H9 (cell line): ENCODE results near the gene GPR108. TPM values are rescaled to one million over a fixed set of nuclear protein-coding genes. Genes with fewer than 3 reads are reported as not detected.

ENCODE experiments used
- DNase-seq: peaks from one replicate; pipeline ENCODE4 v3.0.0-alpha.2; 2017
- H2AFZ ChIP-seq: one replicate; pipeline ENCODE4 v1.6.1; 2013; ENCODE audit warnings: mild to moderate bottlenecking, low read length, control low read depth, moderate library complexity
- H2AK5ac ChIP-seq: 2 replicates; pipeline ENCODE4 v1.6.1; 2013; ENCODE audit warnings: low read length, control low read depth, mixed read lengths; ENCODE audit not compliant: insufficient read length
- H2BK120ac ChIP-seq: one replicate; pipeline ENCODE4 v1.6.1; 2013; ENCODE audit warnings: low read depth, mild to moderate bottlenecking, low read length, control low read depth, inconsistent platforms; ENCODE audit not compliant: poor library complexity, severe bottlenecking
- H2BK12ac ChIP-seq: 2 replicates; pipeline ENCODE4 v1.6.1; 2013; ENCODE audit warnings: low read length, control low read depth, mixed read lengths, low read depth; ENCODE audit not compliant: insufficient read length
- H2BK15ac ChIP-seq: 2 replicates; pipeline ENCODE4 v1.6.1; 2013; ENCODE audit warnings: low read depth, low read length, control low read depth
- H2BK20ac ChIP-seq: one replicate; pipeline ENCODE4 v1.6.1; 2013; ENCODE audit warnings: low read depth, mild to moderate bottlenecking, low read length, control low read depth, inconsistent platforms; ENCODE audit not compliant: poor library complexity, severe bottlenecking
- H2BK5ac ChIP-seq: 2 replicates; pipeline ENCODE4 v1.6.1; 2013; ENCODE audit warnings: low read length, control low read depth, mixed read lengths; ENCODE audit not compliant: insufficient read length
- H3K14ac ChIP-seq: 2 replicates; pipeline ENCODE4 v1.6.1; 2013; ENCODE audit warnings: low read length, control low read depth; ENCODE audit not compliant: insufficient read depth
- H3K18ac ChIP-seq: 2 replicates; pipeline ENCODE4 v1.6.1; 2013; ENCODE audit warnings: low read depth, mild to moderate bottlenecking, mixed read lengths, low read length, control low read depth; ENCODE audit not compliant: insufficient read length
- H3K23ac ChIP-seq: 2 replicates; pipeline ENCODE4 v1.6.1; 2013; ENCODE audit warnings: low read length, control low read depth, mixed read lengths, low read depth; ENCODE audit not compliant: insufficient read length
- H3K23me2 ChIP-seq: 2 replicates; pipeline ENCODE4 v1.6.1; 2013; ENCODE audit warnings: low read depth, mild to moderate bottlenecking, mixed read lengths, low read length, control low read depth; ENCODE audit not compliant: insufficient read length, poor library complexity, severe bottlenecking
- H3K27ac ChIP-seq: 2 replicates; pipeline ENCODE4 v1.5.1; 2013; ENCODE audit warnings: low read length, control low read depth, mixed read lengths, low read depth; ENCODE audit not compliant: insufficient read length
- H3K27me3 ChIP-seq: 2 replicates; pipeline ENCODE4 v1.6.1; 2013; ENCODE audit warnings: low read length, control low read depth, inconsistent platforms; ENCODE audit not compliant: insufficient read depth
- H3K4ac ChIP-seq: 2 replicates; pipeline ENCODE4 v1.6.1; 2013; ENCODE audit warnings: low read depth, mild to moderate bottlenecking, control low read depth, inconsistent platforms, low read length, moderate library complexity
- H3K4me1 ChIP-seq: 2 replicates; pipeline ENCODE4 v1.6.1; 2013; ENCODE audit warnings: low read length, control low read depth, inconsistent platforms; ENCODE audit not compliant: insufficient read depth
- H3K4me2 ChIP-seq: 2 replicates; pipeline ENCODE4 v1.6.1; 2013; ENCODE audit warnings: low read length, control low read depth, mixed read lengths; ENCODE audit not compliant: insufficient read length, insufficient read depth
- H3K56ac ChIP-seq: 2 replicates; pipeline ENCODE4 v1.6.1; 2013; ENCODE audit warnings: low read depth, mild to moderate bottlenecking, mixed read lengths, low read length, control low read depth; ENCODE audit not compliant: insufficient read length
- H3K79me1 ChIP-seq: 2 replicates; pipeline ENCODE4 v1.6.1; 2013; ENCODE audit warnings: low read depth, mild to moderate bottlenecking, moderate library complexity, low read length, control low read depth, inconsistent platforms; ENCODE audit not compliant: insufficient read depth, poor library complexity, severe bottlenecking
- H3K79me2 ChIP-seq: 2 replicates; pipeline ENCODE4 v1.6.1; 2013; ENCODE audit warnings: low read length, control low read depth, inconsistent platforms; ENCODE audit not compliant: insufficient read depth
- H3K9ac ChIP-seq: 2 replicates; pipeline ENCODE4 v1.6.1; 2013; ENCODE audit warnings: low read length, control low read depth, mixed read lengths; ENCODE audit not compliant: insufficient read length; ENCODE audit errors: extremely low read depth
- H3K9me3 ChIP-seq: one replicate; pipeline ENCODE4 v1.6.1; 2013; ENCODE audit warnings: low read depth, low read length, inconsistent platforms; ENCODE audit not compliant: control insufficient read depth
- H3T11ph ChIP-seq: one replicate; pipeline ENCODE4 v1.6.1; 2013; ENCODE audit warnings: mild to moderate bottlenecking, low read length, control low read depth, inconsistent platforms
- H4K20me1 ChIP-seq: one replicate; pipeline ENCODE4 v1.6.1; 2013; ENCODE audit not compliant: control insufficient read depth, insufficient read length, insufficient read depth
- H4K5ac ChIP-seq: 2 replicates; pipeline ENCODE4 v1.6.1; 2013; ENCODE audit warnings: low read depth, mild to moderate bottlenecking, mixed read lengths, low read length, control low read depth; ENCODE audit not compliant: insufficient read length
- H4K8ac ChIP-seq: replicated peaks from 2 replicates; pipeline ENCODE4 v1.6.1; 2013; ENCODE audit warnings: low read length, control low read depth, mixed read lengths, low read depth; ENCODE audit not compliant: insufficient read length
- H4K91ac ChIP-seq: 2 replicates; pipeline ENCODE4 v1.6.1; 2013; ENCODE audit warnings: low read depth, mild to moderate bottlenecking, moderate library complexity, mixed read lengths, low read length, control low read depth; ENCODE audit not compliant: insufficient read length
- H3K27ac Mint-ChIP-seq, 3 experiments: 2 replicates in 2 of 3; 3 replicates in 1 of 3; pipeline ENCODE4 v1.8.0; 2020 to 2021; ENCODE audit warnings: mixed read lengths in 3 of 3, mild to moderate bottlenecking in 1 of 3, moderate library complexity in 1 of 3
- H3K27me3 Mint-ChIP-seq: 2 replicates; pipeline ENCODE4 v1.8.0; 2021; ENCODE audit warnings: low read depth, mild to moderate bottlenecking, moderate library complexity, mixed read lengths
- H3K36me3 Mint-ChIP-seq, 3 experiments: 2 replicates in 2 of 3; 3 replicates in 1 of 3; pipeline ENCODE4 v1.8.0; 2020 to 2021; ENCODE audit warnings: low read depth in 3 of 3, mixed read lengths in 3 of 3; ENCODE audit not compliant: insufficient read depth in 1 of 3
- H3K4me1 Mint-ChIP-seq, 2 experiments: 2 replicates each; pipeline ENCODE4 v1.8.0; 2020; ENCODE audit warnings: mixed read lengths in 2 of 2
- H3K4me3 Mint-ChIP-seq, 2 experiments: 2 replicates in 1 of 2; 3 replicates in 1 of 2; pipeline ENCODE4 v1.8.0; 2020 to 2021; ENCODE audit warnings: mild to moderate bottlenecking in 2 of 2, mixed read lengths in 2 of 2, moderate library complexity in 1 of 2
- H3K9me3 Mint-ChIP-seq, 2 experiments: 2 replicates in 1 of 2; 3 replicates in 1 of 2; pipeline ENCODE4 v1.8.0; 2020; ENCODE audit warnings: mild to moderate bottlenecking in 2 of 2, mixed read lengths in 2 of 2, moderate library complexity in 1 of 2
- WGBS: extraction: QIAGEN DNeasy Blood & Tissue Kit; methylation state at CpG from one replicate; pipeline ENCODE4 v1.1.7; 2013; ENCODE audit warnings: missing lambda C conversion rate, low lambda C conversion rate, mixed read lengths; ENCODE audit not compliant: insufficient read length; ENCODE audit errors: extremely low coverage; 5-methylcytosine and 5-hydroxymethylcytosine counted together
- total RNA-seq: library from RNA; stranded (reverse); gene quantifications from 2 replicates; pipeline ENCODE4 v1.2.1, GENCODE V29; 2021
- TF ChIP-seq, protein P1 (sequence below): fragments of 200-600 bp; sonication (generic); conservative IDR thresholded peaks from 3 replicates; pipeline ENCODE4 v1.8.0; 2021; ENCODE audit warnings: antibody characterized with exemption, mild to moderate bottlenecking

Gene GPR108
- total RNA-seq, 1 experiment from 2014 or later: 38.2 TPM

DNA sequence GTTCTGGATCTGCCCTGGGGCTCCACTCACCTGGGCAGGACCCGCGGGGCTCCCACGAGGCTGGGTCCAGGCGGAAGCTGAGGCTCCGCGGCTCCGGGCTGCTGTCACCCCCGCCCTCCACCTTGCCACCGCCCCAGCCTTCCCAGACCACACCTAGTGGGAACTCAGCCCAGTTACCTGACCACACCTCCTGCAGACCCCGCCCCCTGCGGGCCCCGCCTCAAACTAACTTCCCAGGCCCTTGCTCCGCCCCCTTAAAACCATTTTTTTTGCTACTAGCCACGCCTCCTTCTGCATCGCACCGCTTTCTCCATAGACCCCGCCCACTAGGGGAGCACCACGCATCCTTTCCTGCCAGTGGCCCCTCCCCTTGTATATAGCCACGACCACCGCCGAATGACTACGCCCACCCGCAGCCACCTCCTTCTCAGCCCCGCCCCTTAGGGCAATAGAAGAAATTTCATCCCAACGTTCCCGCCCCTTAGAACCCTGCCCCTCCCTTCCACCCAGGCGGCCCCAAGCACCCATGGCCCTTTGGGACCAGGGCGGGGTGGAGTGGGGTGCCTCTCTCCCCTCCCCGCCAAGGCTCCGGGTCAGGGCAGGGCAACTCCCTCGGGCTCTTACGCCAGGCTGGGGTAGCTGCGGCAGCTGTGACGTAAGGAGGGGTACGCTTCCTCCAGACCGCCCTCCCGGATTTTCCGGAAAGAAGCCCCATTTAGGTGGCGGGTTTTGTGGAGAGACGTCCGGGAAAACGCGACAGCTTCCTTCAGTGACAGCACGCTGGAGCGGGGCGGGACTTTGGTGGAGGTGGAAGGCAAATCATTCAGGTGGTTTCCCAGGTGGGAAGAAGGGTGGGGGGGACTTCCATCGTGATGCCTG is 30.2 kb upstream of the GPR108 start, which contains the start of gene SH2D3A:
TSS of gene SH2D3A (minus strand) at position 79 of the 879 bp plus-strand sequence. CDS start 3,687 bp downstream, outside the sequence.
- H3K4me1 Mint-ChIP-seq: peaks cover 23 to 24% of the 10 kb centered on the region in 2 experiments
- Histone ChIP-seq H4K8ac (peak within 1 kb of the TSS; percentile 21), H2BK12ac (peak within 1 kb of the TSS; percentile 82), H3K79me2 (no peaks in the 10 kb centered on the region; the same call in 1 of the 2 replicates), H3K23ac (peak within 1 kb of the TSS; percentile 36), H2BK20ac (no peak within 1 kb of the TSS), H2AFZ (no peak within 1 kb of the TSS), H3K4ac (no peak within 1 kb of the TSS), H2BK120ac (no peak within 1 kb of the TSS), H2BK15ac (no peak within 1 kb of the TSS), H4K20me1 (peaks cover 5% of the 10 kb centered on the region), H3K4me2 (peak within 1 kb of the TSS; percentile 98), H2AK5ac (peak within 1 kb of the TSS; percentile 4), H3K23me2 (peaks cover 16% of the 10 kb centered on the region), H2BK5ac (no peak within 1 kb of the TSS), H3K56ac (peak within 1 kb of the TSS; percentile 25), H3T11ph (no peak within 1 kb of the TSS), H3K79me1 (no peaks in the 10 kb centered on the region), H3K14ac (peak within 1 kb of the TSS; percentile 38; the same call in 1 of the 2 replicates), H3K18ac (peak within 1 kb of the TSS; percentile 77), H3K27me3 (no peaks in the 10 kb centered on the region), H3K4me1 (0 out of 2 replicates have a peak, but pooled peaks cover 2% of the 10 kb centered on the region), H3K9me3 (no peaks in the 10 kb centered on the region), H3K9ac (peak within 1 kb of the TSS; percentile 79), H4K91ac (peak within 1 kb of the TSS; percentile 60), H3K27ac (peak within 1 kb of the TSS; percentile 92), H4K5ac (peak within 1 kb of the TSS; percentile 65)
- peak; percentile 98 for DNase-seq
- H3K36me3 Mint-ChIP-seq: peaks cover 0 to 4% (median 0%) of the 10 kb centered on the region in 3 experiments; a peak in 2 of 7 replicates
- peaks cover 0 to 5% of the 10 kb centered on the region in 2 experiments; a peak in 3 of 5 replicates for H3K9me3 Mint-ChIP-seq
- WGBS: no CpG with 5 or more reads among the region's 47 CpGs
- peak within 1 kb of the TSS; percentile 91 to 98 (median 97) for H3K27ac Mint-ChIP-seq
- H3K4me3 Mint-ChIP-seq: peak within 1 kb of the TSS; percentile 81 to 91
- TF ChIP-seq, protein P1, sequence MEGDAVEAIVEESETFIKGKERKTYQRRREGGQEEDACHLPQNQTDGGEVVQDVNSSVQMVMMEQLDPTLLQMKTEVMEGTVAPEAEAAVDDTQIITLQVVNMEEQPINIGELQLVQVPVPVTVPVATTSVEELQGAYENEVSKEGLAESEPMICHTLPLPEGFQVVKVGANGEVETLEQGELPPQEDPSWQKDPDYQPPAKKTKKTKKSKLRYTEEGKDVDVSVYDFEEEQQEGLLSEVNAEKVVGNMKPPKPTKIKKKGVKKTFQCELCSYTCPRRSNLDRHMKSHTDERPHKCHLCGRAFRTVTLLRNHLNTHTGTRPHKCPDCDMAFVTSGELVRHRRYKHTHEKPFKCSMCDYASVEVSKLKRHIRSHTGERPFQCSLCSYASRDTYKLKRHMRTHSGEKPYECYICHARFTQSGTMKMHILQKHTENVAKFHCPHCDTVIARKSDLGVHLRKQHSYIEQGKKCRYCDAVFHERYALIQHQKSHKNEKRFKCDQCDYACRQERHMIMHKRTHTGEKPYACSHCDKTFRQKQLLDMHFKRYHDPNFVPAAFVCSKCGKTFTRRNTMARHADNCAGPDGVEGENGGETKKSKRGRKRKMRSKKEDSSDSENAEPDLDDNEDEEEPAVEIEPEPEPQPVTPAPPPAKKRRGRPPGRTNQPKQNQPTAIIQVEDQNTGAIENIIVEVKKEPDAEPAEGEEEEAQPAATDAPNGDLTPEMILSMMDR: no peak
- H3K27me3 Mint-ChIP-seq: no peaks in the 10 kb centered on the region
